SU-DHL-6 (cell line): ENCODE results near the gene TRPV4.

Source experiments
- H2AFZ ChIP-seq: fragments of 200-600 bp; sonication (generic); 2 replicates; pipeline ENCODE4 v1.6.1; 2014; ENCODE audit warnings: low read depth, mild to moderate bottlenecking, moderate library complexity, mixed read lengths, antibody characterized with exemption, low read length; ENCODE audit not compliant: severe bottlenecking
- H3F3A ChIP-seq: fragments of 200-600 bp; shearing (Covaris generic); 2 replicates; pipeline ENCODE4 v1.6.0; 2016; ENCODE audit warnings: antibody characterized with exemption, mild to moderate bottlenecking; ENCODE audit not compliant: insufficient read depth
- H3K27ac ChIP-seq: fragments of 200-600 bp; sonication (generic); 2 replicates; pipeline ENCODE4 v1.5.1; 2016; ENCODE audit warnings: low read depth, mild to moderate bottlenecking, low read length, moderate library complexity, mixed read lengths
- H3K27me3 ChIP-seq: fragments of 200-600 bp; sonication (generic), shearing (Covaris generic); 2 replicates; pipeline ENCODE4 v1.6.0; 2014; ENCODE audit warnings: mild to moderate bottlenecking, low read length
- H3K36me3 ChIP-seq: fragments of 200-600 bp; sonication (generic); 2 replicates; pipeline ENCODE4 v1.6.1; 2014; ENCODE audit warnings: mild to moderate bottlenecking, low read length, mixed read lengths
- H3K4me2 ChIP-seq: fragments of 300-600, 200-600 bp; shearing (Covaris generic), sonication (generic); 2 replicates; pipeline ENCODE4 v1.6.0; 2014; ENCODE audit warnings: low read length, low read depth, mild to moderate bottlenecking; ENCODE audit not compliant: poor library complexity, severe bottlenecking
- H3K4me3 ChIP-seq: fragments of 200-600 bp; sonication (generic); 2 replicates; pipeline ENCODE4 v1.5.1; 2014; ENCODE audit warnings: antibody characterized with exemption, low read length, mild to moderate bottlenecking, mixed read lengths; ENCODE audit not compliant: insufficient read depth, poor library complexity, severe bottlenecking
- H3K79me2 ChIP-seq: fragments of 200-600 bp; sonication (generic); 2 replicates; pipeline ENCODE4 v1.6.1; 2014; ENCODE audit warnings: mild to moderate bottlenecking, low read length, moderate library complexity; ENCODE audit not compliant: insufficient read depth
- H3K9ac ChIP-seq: fragments of 200-600 bp; sonication (generic); 2 replicates; pipeline ENCODE4 v1.7.0; 2014; ENCODE audit warnings: mild to moderate bottlenecking, low read length
- H3K9me2 ChIP-seq: fragments of 200-600 bp; sonication (generic); replicated peaks from 2 replicates; pipeline ENCODE4 v1.6.1; 2014; ENCODE audit warnings: low read length; ENCODE audit not compliant: insufficient read depth
- H3K9me3 ChIP-seq: fragments of 200-600 bp; sonication (generic); 2 replicates; pipeline ENCODE4 v1.6.1; 2014; ENCODE audit warnings: low read length, mixed read lengths; ENCODE audit not compliant: insufficient read depth
- H4K20me1 ChIP-seq: fragments of 200-600 bp; sonication (generic); 2 replicates; pipeline ENCODE4 v1.6.1; 2014; ENCODE audit warnings: low read depth, mild to moderate bottlenecking, antibody characterized with exemption, low read length, moderate library complexity, mixed read lengths
- CTCF ChIP-seq: fragments of 200-600 bp; sonication (generic); IDR thresholded peaks from one replicate; pipeline ENCODE4 v1.5.1; 2017; ENCODE audit warnings: antibody characterized with exemption, mild to moderate bottlenecking, low read length, moderate library complexity; ENCODE audit not compliant: insufficient read depth, poor library complexity, severe bottlenecking
- EZH2phosphoT487 ChIP-seq: fragments of 200-600 bp; sonication (generic), shearing (Covaris generic); conservative IDR thresholded peaks from 2 replicates; pipeline ENCODE4 v1.6.1; 2018; ENCODE audit warnings: mild to moderate bottlenecking, antibody characterized with exemption, low read length, moderate library complexity, mixed read lengths

Gene TRPV4

DNA sequence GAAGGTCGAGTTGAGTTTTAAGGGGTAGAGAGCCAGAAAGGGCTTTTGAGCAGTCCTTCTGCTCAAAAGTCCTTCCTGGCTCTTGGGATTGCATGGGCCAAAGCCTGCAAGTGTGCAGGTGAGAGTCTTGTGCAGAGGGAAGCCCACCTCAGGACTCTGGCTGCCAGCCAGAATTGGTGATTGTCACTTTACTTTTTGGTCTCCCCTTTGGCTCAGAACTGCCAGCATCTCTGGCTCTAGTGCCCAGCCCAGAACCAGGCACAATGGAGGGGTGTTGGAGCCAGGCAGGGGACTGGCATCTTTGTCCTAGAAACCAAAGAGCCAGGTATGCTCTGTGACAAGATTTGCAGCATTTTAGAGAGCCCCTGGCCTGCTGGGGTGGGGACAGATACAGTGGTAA is 96.1 kb downstream of the TRPV4 start:
- no peak overlapping the region for H3K4me2 ChIP-seq
- no peaks in the 10 kb centered on the region for H3K9me3 ChIP-seq
- H3K9me2 ChIP-seq: no peaks in the 10 kb centered on the region
- H3K9ac ChIP-seq: no peak overlapping the region
- no peaks in the 10 kb centered on the region for H3K36me3 ChIP-seq
- no peaks in the 10 kb centered on the region for H3F3A ChIP-seq
- H3K27ac ChIP-seq: no peak overlapping the region
- H2AFZ ChIP-seq: no peak overlapping the region
- no peaks in the 10 kb centered on the region for H3K79me2 ChIP-seq
- H4K20me1 ChIP-seq: no peaks in the 10 kb centered on the region
- H3K27me3 ChIP-seq: no peaks in the 10 kb centered on the region
- no peak overlapping the region for H3K4me3 ChIP-seq
- TF ChIP-seq EZH2phosphoT487: no peak
- TF ChIP-seq CTCF: no peak

DNA sequence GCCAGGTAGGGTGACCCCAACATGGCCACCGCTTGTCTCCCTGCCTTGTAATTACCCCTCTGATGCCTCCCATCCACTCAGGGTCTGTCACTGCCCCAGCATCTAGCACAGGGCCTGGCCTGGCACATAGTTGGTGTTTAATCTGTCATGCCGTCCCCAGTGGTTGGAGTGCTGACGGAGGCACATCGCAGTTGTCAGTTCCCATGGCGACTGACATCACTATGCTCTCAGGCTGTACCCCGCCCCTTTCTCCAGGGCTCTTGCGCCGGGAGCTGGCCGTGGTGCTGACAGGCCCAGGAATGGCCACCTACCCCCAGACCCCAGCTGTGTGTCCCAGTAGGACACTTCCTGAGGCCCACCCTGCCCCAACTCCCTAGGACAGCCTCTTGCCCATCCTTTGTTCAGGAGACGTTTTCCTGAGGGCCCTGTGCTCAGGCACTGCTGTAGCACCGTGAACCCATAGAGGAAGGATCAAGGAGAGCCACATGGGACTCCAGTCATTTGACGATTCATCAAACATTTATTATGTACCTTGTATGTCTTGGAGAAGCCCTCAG is 96.6 kb downstream of the TRPV4 start:
- H3K27me3 ChIP-seq: no peaks in the 10 kb centered on the region
- no peak overlapping the region for H3K27ac ChIP-seq
- no peak overlapping the region for H3K4me2 ChIP-seq
- H3K9ac ChIP-seq: no peak overlapping the region
- H3K4me3 ChIP-seq: no peak overlapping the region
- H4K20me1 ChIP-seq: no peaks in the 10 kb centered on the region
- H3K36me3 ChIP-seq: no peaks in the 10 kb centered on the region
- H3F3A ChIP-seq: no peaks in the 10 kb centered on the region
- no peak for TF ChIP-seq EZH2phosphoT487
- TF ChIP-seq CTCF: no peak
- no peaks in the 10 kb centered on the region for H3K9me3 ChIP-seq
- H3K9me2 ChIP-seq: no peaks in the 10 kb centered on the region
- H2AFZ ChIP-seq: no peak overlapping the region
- H3K79me2 ChIP-seq: no peaks in the 10 kb centered on the region

GRCh38 chr12:109735825-109736551 is 97.2 kb downstream of the TRPV4 start:
- H3K27ac ChIP-seq: no peak overlapping the region
- no peak overlapping the region for H3K4me2 ChIP-seq
- H4K20me1 ChIP-seq: no peaks in the 10 kb centered on the region
- H3K79me2 ChIP-seq: no peaks in the 10 kb centered on the region
- no peak overlapping the region for H3K4me3 ChIP-seq
- no peaks in the 10 kb centered on the region for H3K36me3 ChIP-seq
- H3K9ac ChIP-seq: no peak overlapping the region
- H2AFZ ChIP-seq: no peak overlapping the region
- H3K9me3 ChIP-seq: no peaks in the 10 kb centered on the region
- no peaks in the 10 kb centered on the region for H3K9me2 ChIP-seq
- H3F3A ChIP-seq: no peaks in the 10 kb centered on the region
- H3K27me3 ChIP-seq: no peaks in the 10 kb centered on the region
- TF ChIP-seq CTCF (no peak), EZH2phosphoT487 (no peak)
